ENCODE data around the gene MAP6.

MAP6 gene

DNA sequence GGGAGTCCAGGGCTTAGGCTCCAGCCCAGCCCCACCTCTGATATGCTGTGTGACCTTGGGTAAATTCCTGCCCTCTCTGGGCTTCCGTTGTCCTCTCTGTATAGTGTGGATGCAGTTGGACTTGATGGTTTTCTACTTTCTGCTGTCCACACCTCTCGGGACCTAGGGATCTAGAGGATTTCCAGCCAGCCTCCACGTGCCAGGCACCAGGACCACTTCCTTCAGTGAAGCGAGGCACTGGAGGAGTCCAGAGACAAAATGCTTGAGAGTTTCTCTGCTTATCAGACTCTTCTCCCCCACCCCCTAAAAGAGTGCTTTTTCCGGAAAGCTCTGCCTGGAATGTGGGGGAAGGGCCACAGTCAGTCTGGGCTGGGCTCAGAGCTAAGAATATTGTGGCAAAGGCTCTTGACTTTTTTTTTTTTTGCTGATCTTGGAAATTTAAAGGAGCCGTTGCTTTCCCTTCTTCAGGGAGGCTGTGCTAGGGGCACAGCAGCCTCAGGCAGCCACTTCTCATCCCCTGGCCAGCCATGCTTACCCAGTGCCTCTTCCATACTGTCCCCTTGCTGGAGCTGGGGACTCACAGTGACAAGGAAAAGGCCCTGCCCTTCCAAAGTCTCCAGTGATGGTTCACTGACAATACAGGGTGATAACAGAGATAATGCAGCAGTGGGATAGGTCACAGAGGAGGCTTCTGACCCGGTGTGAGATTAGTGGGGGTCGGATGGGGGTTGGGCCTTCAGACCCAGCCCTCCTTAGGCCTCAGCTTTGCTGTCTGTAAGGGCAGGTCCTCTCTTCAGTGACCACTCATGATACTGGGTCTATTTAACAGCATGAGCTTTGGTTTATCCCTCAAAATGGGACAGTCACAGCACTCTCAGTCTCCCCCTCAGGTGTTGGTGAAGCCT, 109.6 kb downstream of the MAP6 start:
- H3K36me3 Mint-ChIP-seq = no peaks in the 10 kb centered on the region
- peaks cover 19% of the 10 kb centered on the region for H3K27me3 Mint-ChIP-seq
- H3K4me1 Mint-ChIP-seq = peaks cover 31% of the 10 kb centered on the region
- H3K27ac Mint-ChIP-seq = no peak overlapping the region
- no peaks in the 10 kb centered on the region for H3K9me3 Mint-ChIP-seq
- DNase-seq = no peak
- CTCF ChIA-PET = interaction anchor here (0.6 to 1.4 kb wide), 5 partner anchors 11 to 312 kb away, joined by 3 to 5 read pairs (median 4); no protein-coding TSS in a partner anchor
- no peak overlapping the region for H3K4me3 Mint-ChIP-seq

DNA sequence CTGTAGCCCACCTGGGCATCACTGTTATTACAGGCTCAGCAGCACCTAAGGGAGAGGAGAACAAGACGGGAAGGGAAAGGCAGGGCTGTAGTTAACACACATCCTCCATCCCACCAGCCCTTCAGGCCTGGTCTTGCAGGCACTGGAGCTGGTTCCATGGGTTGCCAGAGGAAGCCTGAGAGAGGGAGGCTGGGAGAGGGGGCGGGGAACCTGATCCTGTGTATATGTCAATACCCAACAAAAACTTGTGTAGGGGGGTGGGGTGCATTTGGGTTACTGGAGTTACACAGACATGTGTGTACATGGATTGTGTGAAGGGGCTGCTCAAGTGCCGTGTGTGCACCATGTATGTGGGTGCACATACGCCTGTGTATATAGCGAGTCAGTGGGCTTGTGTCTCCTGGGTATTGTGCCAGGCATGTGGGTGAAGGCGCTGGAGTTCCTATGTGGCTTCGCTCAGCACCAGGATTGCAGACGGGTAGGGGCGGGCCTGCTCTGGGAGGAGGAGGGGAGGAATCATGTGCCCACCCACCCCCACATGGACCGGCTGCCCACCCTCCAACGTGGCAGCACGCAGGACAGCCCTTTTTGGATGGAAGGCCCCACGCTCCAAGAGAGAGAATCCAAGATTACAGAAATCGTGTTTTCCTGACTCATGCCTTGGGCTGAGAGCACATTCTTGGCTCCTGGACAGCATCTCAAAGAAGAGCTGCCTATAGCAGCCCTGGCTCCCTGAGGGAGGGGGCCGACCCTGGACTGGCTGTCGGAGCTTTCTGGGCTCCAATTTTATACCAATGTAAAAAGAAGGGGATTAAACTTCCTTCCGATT, 111.0 kb downstream of the MAP6 start:
- H3K27ac Mint-ChIP-seq = no peak overlapping the region
- no peaks in the 10 kb centered on the region for H3K36me3 Mint-ChIP-seq
- no peak overlapping the region for H3K4me3 Mint-ChIP-seq
- peaks cover 21% of the 10 kb centered on the region for H3K4me1 Mint-ChIP-seq
- CTCF ChIA-PET = interaction anchor here (1.4 kb wide), 1 partner anchor 9 kb away, joined by 5 read pairs; no protein-coding TSS in a partner anchor
- peaks cover 19% of the 10 kb centered on the region for H3K27me3 Mint-ChIP-seq
- H3K9me3 Mint-ChIP-seq = no peaks in the 10 kb centered on the region
- DNase-seq = no peak

DNA sequence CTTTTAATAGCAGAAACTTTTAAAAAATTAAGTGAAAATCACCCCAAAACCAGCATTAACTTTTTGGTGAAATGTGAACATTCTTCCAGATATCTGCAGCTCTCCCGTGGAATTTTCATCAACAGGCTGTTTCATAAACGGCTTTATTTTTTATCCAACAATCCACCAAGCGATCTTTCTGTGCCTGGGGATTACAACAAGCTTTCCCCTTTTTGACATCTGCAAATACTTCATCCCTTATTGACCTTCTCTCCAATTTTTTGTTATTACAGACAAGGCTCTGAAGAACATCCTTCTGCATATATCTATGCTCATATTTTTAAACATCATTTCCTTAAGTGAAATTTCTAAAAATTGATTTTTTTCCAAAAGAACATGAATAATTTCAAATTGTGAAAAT, 112.6 kb downstream of the MAP6 start:
- peaks cover 6% of the 10 kb centered on the region for H3K4me1 Mint-ChIP-seq
- H3K4me3 Mint-ChIP-seq = no peak overlapping the region
- DNase-seq = no peak
- H3K36me3 Mint-ChIP-seq = no peaks in the 10 kb centered on the region
- no peak overlapping the region for H3K27ac Mint-ChIP-seq
- no peaks in the 10 kb centered on the region for H3K9me3 Mint-ChIP-seq
- CTCF ChIA-PET = no interaction called here
- peaks cover 19% of the 10 kb centered on the region for H3K27me3 Mint-ChIP-seq

DNA sequence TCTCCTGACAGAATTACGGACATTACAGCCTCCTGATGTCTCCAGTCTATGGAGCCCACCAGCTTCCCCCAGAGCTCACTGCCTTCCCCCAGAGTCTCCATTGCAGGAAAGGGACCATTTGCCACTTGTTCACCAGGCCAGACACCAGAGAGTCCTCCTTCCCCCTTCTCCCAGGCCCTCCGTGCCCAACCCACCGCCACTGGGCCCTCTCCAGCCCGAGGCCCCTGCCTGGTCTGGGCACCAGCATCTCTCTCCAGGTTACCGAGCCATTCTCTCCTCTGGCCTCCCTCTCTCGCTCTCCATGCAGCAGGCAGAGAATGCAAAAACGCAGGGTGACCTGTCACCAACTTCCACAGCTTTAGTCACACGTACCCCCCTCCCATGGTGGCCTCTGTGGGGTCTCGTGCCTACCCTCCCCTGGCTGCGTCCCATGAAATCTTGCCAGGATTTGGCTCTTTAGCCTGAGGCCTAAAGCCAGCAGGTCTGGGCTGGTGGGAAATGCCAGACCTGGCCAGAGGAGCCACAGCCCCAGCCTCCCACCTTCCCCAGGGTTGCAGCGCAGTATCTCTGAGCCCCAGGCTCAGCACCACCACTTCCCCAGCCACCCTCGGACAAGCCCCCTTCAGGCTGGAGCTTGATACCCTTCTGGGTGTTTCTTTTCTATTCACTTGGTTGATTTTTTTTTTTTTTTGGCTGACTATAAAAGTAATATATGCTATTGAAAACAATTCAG, 113.6 kb downstream of the MAP6 start:
- no peak for DNase-seq
- peaks cover 19% of the 10 kb centered on the region for H3K27me3 Mint-ChIP-seq
- CTCF ChIA-PET = no interaction called here
- no peaks in the 10 kb centered on the region for H3K4me1 Mint-ChIP-seq
- no peaks in the 10 kb centered on the region for H3K9me3 Mint-ChIP-seq
- H3K36me3 Mint-ChIP-seq = no peaks in the 10 kb centered on the region
- H3K4me3 Mint-ChIP-seq = no peak overlapping the region
- no peak overlapping the region for H3K27ac Mint-ChIP-seq

DNA sequence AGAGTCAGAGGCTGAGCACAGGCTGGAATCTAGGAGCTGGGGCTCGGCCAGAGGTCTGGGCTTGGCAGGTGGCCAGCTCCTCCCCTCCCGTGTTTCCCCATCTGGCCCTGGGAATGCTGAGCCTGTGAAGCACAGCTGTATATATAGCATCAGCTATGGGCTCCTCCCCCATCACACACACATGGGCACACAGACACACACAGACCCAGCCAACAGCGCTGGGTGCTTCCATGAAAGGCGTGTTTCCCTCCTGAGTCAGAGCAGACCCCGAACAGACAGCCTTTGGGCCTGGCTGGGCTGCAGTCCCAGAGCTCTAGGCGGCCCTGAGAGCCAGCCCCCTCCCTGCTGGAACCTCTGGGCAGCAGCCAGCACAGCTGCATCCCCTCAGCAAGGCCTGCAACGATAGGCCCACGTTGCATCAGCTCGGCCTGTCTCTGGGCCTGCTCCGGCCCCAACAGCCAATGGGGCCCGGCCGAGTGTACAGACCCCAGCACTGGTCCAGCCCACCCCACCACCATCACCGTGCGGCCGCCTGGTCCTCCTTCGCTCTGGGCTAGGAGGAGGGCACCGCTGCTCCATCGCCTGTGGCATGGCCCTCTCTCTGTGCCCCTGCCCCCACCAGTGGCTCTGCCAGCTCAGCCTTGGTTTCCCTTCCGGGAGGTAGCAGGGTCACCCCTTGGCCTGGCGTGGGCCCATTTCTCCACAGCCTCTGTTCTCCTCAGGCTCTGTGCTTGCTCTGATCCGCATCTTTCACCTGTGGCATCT, 114.4 kb downstream of the MAP6 start:
- CTCF ChIA-PET = interaction anchor here (0.6 to 2.2 kb wide), 6 partner anchors 9 to 137 kb away, joined by 3 to 7 read pairs (median 4); no protein-coding TSS in a partner anchor
- no peak for DNase-seq
- no peak overlapping the region for H3K4me3 Mint-ChIP-seq
- no peak overlapping the region for H3K27ac Mint-ChIP-seq
- no peaks in the 10 kb centered on the region for H3K36me3 Mint-ChIP-seq
- H3K27me3 Mint-ChIP-seq = peaks cover 13% of the 10 kb centered on the region
- H3K4me1 Mint-ChIP-seq = no peaks in the 10 kb centered on the region
- H3K9me3 Mint-ChIP-seq = no peaks in the 10 kb centered on the region

DNA sequence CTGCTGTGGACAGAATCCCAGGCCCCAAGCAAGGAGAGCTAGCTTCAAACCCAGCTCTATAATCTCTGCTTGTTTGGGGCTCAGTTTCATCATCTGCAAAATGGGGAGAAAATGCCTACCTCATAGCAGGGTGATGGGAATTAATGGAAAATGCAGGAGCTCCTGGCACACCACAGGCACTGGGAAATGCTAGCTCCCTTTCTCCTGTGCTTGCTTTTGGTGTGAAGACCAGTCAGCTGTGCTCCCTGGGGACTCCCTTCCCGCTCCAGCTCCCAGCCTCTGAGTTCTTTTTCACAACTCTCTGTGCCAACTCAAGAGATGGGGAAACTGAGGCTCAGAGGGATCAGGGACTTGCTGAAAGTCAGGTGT, 115.0 kb downstream of the MAP6 start:
- no peak for DNase-seq
- H3K36me3 Mint-ChIP-seq = no peaks in the 10 kb centered on the region
- CTCF ChIA-PET = interaction anchor here (0.7 to 2.2 kb wide), 5 partner anchors 8 to 109 kb away, joined by 3 to 7 read pairs (median 4); no protein-coding TSS in a partner anchor
- H3K4me3 Mint-ChIP-seq = no peak overlapping the region
- H3K27ac Mint-ChIP-seq = no peak overlapping the region
- no peaks in the 10 kb centered on the region for H3K9me3 Mint-ChIP-seq
- H3K4me1 Mint-ChIP-seq = peaks cover 2% of the 10 kb centered on the region
- peaks cover 11% of the 10 kb centered on the region for H3K27me3 Mint-ChIP-seq

DNA sequence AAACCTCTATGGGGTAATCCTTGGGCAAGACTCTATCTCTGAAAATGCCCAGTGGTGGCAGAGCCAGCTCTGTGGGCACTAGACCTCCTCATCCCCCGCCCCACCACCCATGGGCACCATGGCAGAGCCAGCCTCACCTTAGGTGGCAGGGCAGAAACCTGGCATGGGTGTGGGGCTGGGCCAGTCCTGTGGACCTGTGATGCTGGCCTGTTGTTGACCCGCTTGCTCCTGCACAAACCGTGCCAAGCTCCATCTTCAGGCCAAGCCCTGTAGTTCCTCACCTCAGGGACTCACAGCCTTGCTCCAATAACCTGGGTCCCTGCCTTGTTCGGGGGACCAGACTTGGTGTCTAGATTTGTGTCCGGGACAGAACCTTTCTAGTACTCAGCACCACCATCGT, 115.7 kb downstream of the MAP6 start:
- Mint-ChIP-seq H3K27me3 (peaks cover 11% of the 10 kb centered on the region), H3K27ac (no peak overlapping the region), H3K36me3 (no peaks in the 10 kb centered on the region), H3K4me1 (peaks cover 2% of the 10 kb centered on the region), H3K9me3 (no peaks in the 10 kb centered on the region), H3K4me3 (no peak overlapping the region)
- no peak for DNase-seq
- CTCF ChIA-PET = interaction anchor here (0.6 to 2.2 kb wide), 5 partner anchors 8 to 108 kb away, joined by 3 to 7 read pairs (median 4); no protein-coding TSS in a partner anchor

DNA sequence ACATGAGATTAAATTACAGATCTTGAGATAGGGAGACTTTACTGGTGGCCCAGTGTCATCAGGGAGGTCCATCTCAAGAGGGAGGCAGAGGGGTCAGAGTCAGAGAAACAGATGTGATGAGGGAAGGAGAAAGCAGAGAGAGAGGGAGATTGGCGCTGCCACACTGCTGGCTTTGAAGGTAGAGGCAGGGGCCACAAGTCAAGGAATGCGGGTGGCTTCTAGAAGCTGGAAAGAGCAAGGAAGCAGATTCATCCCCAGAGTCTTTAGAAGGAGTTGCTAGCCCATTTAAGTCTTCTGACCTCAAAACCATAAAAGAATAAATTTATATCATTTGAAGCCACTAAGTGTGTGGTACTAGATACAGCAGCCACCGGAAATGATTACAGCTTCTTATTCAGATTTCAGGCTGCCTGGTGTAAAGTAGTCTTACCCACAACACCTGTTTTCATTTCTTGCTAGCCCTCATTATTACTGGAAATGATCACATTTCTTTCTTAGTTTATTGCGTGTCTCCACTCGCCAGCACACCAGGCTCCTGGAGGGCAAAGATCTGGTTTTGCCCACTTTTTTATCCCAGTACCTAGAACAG, 119.4 kb downstream of the MAP6 start:
- H3K27ac Mint-ChIP-seq = no peak overlapping the region
- no peaks in the 10 kb centered on the region for H3K9me3 Mint-ChIP-seq
- H3K27me3 Mint-ChIP-seq = peaks cover 32% of the 10 kb centered on the region
- DNase-seq = no peak
- CTCF ChIA-PET = interaction anchor here (1.0 to 2.0 kb wide), 3 partner anchors 16 to 26 kb away, joined by 4 to 13 read pairs (median 4); no protein-coding TSS in a partner anchor
- H3K4me1 Mint-ChIP-seq = peaks cover 2% of the 10 kb centered on the region
- H3K4me3 Mint-ChIP-seq = no peak overlapping the region
- H3K36me3 Mint-ChIP-seq = no peaks in the 10 kb centered on the region

DNA sequence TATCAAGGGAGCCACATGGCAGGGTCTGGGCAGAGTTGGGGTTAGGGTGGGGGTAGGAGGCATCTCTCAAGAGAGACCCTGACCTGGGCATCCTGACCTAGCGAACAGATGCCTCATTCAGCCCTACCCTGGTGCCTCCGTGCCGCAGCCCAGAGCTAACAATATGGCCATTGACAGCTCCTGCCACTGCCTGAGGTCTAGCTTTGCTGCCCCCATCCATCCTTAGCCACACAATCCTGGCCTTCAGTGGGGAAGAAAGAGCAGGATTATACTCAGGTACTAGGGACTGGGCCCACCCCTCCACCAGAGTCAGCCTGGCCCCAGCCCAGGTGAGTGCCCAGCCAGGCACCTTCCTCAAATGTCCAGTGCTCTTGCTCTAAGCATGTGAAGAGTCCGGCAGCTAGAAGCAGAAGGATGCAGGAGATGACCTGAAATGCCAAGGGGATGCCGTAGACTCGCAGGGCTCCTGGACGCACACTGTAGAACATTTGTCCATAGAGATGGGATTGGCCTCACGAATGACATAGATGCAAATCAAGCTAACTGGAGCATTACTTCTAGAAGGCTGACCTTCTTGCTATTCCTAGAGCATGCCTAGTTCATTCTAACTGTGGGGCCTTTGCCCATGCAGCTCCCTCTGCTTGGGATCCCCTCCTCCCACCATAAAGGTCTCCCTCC, 120.1 kb downstream of the MAP6 start:
- Mint-ChIP-seq H3K4me1 (peaks cover 2% of the 10 kb centered on the region), H3K9me3 (no peaks in the 10 kb centered on the region), H3K27me3 (peaks cover 33% of the 10 kb centered on the region), H3K4me3 (no peak overlapping the region), H3K27ac (no peak overlapping the region), H3K36me3 (no peaks in the 10 kb centered on the region)
- DNase-seq = no peak
- CTCF ChIA-PET = interaction anchor here (1.0 to 2.0 kb wide), 5 partner anchors 10 to 26 kb away, joined by 4 to 13 read pairs (median 4); no protein-coding TSS in a partner anchor

DNA sequence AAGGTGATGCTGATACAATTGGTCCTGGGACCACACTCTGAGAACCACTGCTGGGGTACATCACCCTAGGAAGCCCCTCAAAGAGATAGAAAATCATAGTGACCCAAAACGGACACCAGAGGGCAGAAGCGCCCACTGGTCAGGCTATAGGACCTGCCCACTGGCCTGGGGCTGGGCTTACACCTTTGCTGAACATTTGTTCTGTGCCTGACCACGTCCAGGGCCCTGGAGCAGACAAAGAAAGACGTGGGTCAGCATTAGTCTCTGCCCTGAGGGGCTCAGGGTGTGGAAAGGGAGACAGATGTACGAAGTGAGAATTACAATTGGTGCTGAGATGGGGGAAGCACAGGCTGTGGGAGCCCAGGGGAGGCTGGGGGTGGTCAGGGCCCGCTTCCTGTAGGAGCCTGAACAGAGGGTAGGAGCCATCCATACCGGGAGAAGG, 121.2 kb downstream of the MAP6 start:
- Mint-ChIP-seq H3K4me3 (no peak overlapping the region), H3K4me1 (peaks cover 2% of the 10 kb centered on the region), H3K36me3 (no peaks in the 10 kb centered on the region), H3K27ac (no peak overlapping the region), H3K27me3 (peaks cover 43% of the 10 kb centered on the region), H3K9me3 (no peaks in the 10 kb centered on the region)
- CTCF ChIA-PET = interaction anchor here (0.7 to 2.1 kb wide), 7 partner anchors 11 to 104 kb away, joined by 3 to 16 read pairs (median 4); no protein-coding TSS in a partner anchor
- DNase-seq = peak; percentile 45

DNA sequence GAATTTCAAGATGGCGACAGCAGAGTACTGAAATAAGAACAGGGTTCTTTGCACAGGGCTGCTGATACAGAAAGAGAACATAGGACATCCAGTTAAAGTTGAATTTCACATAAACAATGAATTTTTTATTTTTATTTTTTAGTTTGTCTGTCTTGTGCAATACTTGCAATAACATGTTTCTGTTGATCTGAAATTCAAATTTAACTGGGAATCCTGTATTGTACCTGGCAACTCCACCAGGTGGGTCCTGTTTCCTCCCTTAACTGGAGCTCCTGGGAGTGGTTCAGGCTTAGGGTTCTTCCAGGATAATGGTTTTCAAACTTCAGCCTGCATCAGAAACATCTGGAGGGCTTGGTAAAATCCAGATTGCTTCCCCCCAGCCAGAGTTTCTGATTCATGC, 121.7 kb downstream of the MAP6 start:
- Mint-ChIP-seq H3K4me3 (no peak overlapping the region), H3K36me3 (no peaks in the 10 kb centered on the region), H3K27ac (no peak overlapping the region), H3K4me1 (peaks cover 2% of the 10 kb centered on the region), H3K27me3 (peaks cover 43% of the 10 kb centered on the region), H3K9me3 (no peaks in the 10 kb centered on the region)
- CTCF ChIA-PET = interaction anchor here (0.7 to 2.1 kb wide), 9 partner anchors 11 to 104 kb away, joined by 3 to 16 read pairs (median 4); no protein-coding TSS in a partner anchor
- DNase-seq = no peak

DNA sequence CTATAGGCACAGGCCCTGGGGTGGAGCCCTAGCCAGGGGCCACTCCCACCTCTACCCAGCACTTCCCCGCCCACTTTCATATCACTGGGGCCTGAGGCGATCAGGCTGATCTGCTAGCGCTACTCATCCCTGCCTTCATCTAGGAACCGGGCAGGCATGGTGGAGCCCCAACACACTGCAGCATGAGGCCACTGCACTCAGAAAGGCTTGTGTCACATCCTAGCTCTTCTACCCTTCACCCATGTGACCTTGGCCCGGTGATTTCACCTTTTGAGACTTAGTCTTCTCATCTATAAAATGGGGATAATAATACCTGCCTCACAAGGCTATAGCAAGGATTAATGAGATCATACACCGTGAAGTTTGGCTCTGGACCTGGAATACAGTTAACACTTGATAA, 125.0 kb downstream of the MAP6 start:
- H3K27ac Mint-ChIP-seq = no peak overlapping the region
- DNase-seq = no peak
- H3K4me3 Mint-ChIP-seq = no peak overlapping the region
- no peaks in the 10 kb centered on the region for H3K9me3 Mint-ChIP-seq
- peaks cover 54% of the 10 kb centered on the region for H3K27me3 Mint-ChIP-seq
- no peaks in the 10 kb centered on the region for H3K4me1 Mint-ChIP-seq
- no peaks in the 10 kb centered on the region for H3K36me3 Mint-ChIP-seq
- CTCF ChIA-PET = interaction anchor here (0.8 to 1.9 kb wide), 3 partner anchors 10 to 55 kb away, joined by 3 to 6 read pairs (median 4); no protein-coding TSS in a partner anchor

Data from activated naive CD4-positive, alpha-beta T cell treated with anti-CD3 and anti-CD28 coated beads, Interleukin-2, amount 10 ng/mL, durations not matched to agents 7 days and 5 days (primary cell).